Measurements from ENCODE around the gene APRT.
"Not testable (repeated sequence)": the region's sequence is repeated elsewhere in the genome, so short reads cannot be mapped to it uniquely, and the experiment has no call there.

Gene APRT

GRCh38 chr16:88778271-88778525, 33.5 kb downstream of the APRT start:
- no peak for DNase-seq (ENCODE audit: extremely low spot score, insufficient read length, low read depth)
- no peak for FAIRE-seq

DNA sequence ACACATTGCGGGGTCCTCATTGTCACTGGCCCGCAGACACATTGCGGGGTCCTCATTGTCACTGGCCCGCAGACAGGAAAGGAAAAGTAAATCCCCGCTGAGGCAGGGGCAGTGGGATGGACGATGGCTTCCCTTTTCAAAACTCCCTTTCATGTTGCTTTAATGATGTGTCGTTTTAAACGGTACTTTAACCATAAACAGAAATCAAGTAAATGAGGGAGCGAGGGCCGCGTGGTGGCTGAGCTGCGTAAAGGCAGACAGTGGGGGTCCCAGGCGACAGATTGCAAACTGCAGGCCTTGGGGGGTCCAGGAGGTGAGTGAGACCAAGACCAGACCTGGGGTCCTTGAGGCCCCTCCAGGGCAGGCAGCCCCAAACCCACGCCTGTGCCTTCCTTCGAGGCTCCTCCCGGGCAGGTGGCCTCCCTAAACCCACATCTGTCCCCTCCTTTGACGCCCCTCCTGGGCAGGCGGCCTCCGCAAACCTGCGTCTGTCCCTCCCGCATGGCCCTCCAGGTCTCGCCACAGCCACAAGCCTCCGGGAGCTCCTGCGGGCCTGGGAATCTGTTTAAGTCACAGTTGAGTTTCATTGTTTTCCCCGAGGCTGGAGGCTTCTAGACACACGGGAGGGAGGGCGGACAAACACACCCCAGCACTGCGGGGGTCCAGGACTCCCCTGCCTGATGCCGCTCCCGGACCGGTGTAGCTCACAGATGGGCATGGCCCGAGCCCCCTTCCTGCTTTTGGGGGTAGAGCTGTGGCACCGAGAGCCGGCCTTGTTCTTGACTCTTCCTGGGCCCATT, 34.1 kb downstream of the APRT start:
- FAIRE-seq, result no peak
- no peak for DNase-seq (ENCODE audit: extremely low spot score, insufficient read length, low read depth)

DNA sequence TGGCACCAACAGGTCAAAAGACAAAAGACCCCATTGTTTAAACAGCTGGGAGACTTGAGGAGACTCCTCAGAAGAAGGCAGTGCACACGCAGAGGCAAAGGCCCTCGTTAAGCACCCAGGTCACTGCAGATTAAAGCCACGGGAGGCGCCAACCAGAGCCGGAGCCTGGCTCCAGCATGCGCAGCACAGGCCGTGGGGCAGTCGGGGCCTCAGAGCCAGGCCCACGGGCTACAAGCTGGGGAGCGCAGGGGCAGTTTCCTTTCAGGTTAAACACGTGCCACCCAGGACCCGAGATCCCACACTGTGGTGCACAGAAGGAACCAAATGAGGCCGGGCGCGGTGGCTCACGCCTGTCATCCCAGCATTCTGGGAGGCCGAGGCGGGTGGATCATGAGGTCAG, 35.9 kb downstream of the APRT start:
- no peak for FAIRE-seq
- no peak for DNase-seq (ENCODE audit: extremely low spot score, insufficient read length, low read depth)

DNA sequence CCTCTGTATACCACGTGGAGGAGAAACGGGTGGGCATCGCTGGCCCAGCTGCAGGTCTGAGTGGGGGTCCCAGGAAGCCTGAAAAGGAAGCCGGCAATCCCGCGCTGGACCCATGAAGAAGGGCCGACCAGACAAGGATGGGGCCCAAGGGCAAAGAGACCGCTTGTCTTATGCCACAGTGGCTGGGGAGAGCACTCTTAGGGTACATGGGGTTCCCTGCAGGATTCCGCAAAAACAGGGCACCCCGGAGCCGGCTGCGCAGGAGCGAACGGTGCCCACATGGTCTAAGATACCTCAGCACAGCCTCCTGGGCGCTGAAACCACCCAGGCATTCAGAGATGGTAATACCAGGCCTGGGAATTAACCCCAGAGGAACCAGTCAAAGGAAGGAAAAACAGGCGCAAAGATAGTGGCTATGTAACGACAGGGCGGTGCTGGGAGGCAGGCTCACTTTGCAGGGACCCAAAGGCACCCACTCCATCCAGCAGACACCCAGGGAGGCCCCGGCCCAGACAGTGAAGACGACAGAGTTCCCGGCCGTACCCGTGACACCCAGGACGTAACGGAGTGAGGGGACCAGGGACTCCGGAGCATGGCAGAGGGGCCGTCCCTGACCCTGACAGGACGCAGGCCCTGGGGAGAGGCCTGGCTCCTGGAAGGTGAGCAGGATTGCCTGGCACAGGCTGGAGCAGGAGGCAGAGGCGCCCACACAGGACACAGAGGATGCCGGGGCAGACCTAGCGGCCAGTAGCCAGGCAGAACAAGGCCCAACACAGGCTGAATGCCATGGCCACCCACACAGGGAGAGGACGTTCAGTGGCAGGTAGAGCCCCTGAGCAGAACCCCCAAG, 37.0 kb downstream of the APRT start:
- no peak for DNase-seq (ENCODE audit: extremely low spot score, insufficient read length, low read depth)
- no peak for FAIRE-seq

DNA sequence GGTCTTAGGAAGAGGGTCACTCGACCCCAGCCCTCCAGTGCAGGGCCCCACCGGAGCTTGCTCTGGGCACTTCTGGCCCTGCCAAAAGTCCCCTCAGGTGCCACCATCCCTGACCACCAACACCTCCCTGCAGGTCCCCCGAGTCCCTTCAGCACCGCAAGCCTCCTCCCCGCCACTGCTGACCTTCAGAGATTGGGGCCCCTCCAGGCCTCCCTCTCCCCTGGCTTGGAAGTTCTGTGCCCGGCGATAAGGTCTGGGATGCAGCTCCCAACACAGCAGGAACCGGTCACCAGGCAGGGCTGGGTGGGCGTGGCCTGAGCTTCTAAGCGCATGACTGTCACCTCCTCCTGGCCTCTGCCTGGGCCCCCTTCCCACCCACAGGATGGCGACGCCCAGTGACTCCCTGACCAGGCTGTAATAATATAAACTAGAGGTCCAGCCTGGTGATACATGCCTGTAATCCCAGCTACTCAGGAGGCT, 37.9 kb downstream of the APRT start:
- DNase-seq (ENCODE audit: extremely low spot score, insufficient read length, low read depth), result no peak
- FAIRE-seq, result no peak

GRCh38 chr16:88772871-88773811, 38.6 kb downstream of the APRT start:
- FAIRE-seq, result no peak
- no peak for DNase-seq (ENCODE audit: extremely low spot score, insufficient read length, low read depth)

- FAIRE-seq; DNase-seq (ENCODE audit: extremely low spot score, insufficient read length, low read depth): not testable (repeated sequence)
Observed at GRCh38 chr16:88771781-88772180, 39.9 kb downstream of the APRT start.

GRCh38 chr16:88771294-88771772, 40.4 kb downstream of the APRT start:
- FAIRE-seq (no peak), DNase-seq (ENCODE audit: extremely low spot score, insufficient read length, low read depth) (no peak)

- DNase-seq (ENCODE audit: extremely low spot score, insufficient read length, low read depth) (no peak), FAIRE-seq (no peak)
Observed at GRCh38 chr16:88770461-88771293, 41.1 kb downstream of the APRT start.

DNA sequence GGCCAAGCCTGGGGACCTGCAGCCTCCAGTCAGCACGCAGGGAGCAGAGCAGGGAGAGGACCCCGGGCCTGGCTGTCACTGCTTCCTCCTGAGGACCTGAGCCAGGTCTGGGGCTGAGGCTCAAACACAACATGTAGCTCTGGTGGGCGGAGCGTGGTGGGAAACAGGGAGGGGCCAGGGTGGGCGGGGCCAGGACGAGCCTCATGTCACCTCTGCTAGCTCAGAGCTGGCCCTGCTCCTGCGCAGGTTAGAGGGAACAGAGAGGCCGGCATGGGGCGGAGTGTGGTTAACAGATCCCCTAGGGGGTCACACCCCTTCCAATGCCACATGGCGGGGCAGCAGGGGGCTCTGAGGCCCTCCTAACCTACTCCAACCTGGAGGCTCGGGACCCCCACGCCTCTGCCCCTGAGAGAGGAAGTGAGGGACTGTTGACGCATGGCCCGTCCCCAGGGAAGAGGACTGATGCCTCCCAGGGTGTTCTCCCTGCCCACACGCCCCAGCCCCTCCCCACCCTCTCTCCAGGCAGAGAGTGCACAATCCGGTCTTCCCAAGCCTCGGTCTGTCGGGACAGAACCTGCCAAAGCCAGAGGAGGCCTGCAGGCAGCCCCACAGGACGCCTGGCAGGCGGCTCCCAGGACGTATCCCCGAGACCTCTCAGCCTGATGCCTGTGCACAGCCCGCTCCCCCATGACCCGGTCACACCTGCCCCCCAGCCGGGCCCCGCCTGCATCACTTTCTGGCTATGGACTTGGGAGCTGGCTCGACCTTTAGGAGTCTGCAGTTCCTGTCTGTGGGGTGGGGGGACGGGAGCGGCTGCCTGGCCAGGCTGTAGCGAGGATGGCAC, 41.9 kb downstream of the APRT start:
- FAIRE-seq (peak; percentile 65), DNase-seq (ENCODE audit: extremely low spot score, insufficient read length, low read depth) (no peak)

DNA sequence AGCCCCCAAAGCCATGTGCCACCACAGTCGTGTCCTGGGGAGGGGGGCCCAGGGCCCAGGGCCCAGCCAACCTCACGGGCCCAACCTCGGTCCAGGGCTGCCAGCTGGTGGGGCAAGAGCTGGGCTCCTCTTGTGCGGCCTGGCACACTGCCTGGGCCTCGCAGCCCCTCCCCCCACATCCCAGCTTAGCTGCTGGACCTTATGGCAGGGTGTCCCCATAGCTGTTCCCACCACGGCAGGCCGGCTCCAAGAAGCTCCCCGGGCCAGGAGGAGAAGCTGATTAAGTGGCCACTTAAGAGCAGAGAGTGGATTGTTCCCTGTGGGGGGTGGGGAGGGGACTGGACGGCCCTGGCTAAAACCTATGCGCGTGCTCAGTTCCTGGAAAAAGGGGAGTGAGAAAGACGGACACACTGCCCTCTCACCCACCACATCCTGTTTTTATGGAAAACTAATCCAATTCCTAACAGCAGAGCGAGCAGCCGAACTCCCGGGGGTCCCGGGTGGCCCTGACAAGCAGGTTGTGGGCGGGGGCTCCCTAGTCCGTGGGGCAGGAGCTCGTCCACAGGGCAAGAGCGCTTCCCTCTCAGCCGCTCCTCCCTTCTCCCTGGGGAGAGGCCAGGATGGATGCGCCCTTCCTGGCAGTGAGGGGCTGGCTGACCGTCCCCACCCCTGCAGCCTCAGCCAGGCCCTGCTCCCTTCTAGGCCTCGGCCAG, 43.5 kb downstream of the APRT start:
- DNase-seq (ENCODE audit: extremely low spot score, insufficient read length, low read depth), result no peak

GRCh38 chr16:88767546-88768070, 44.1 kb downstream of the APRT start:
- DNase-seq (ENCODE audit: extremely low spot score, insufficient read length, low read depth) (no peak), FAIRE-seq (no peak)

More for the DNA sequence above, 43.5 kb downstream of the APRT start:
- no peak for FAIRE-seq

- FAIRE-seq, result no peak
- no peak for DNase-seq (ENCODE audit: extremely low spot score, insufficient read length, low read depth)
Observed at GRCh38 chr16:88766975-88767374, 44.8 kb downstream of the APRT start.

- DNase-seq (ENCODE audit: extremely low spot score, insufficient read length, low read depth), result no peak
- no peak for FAIRE-seq
Observed at GRCh38 chr16:88764913-88765349, 46.8 kb downstream of the APRT start.

DNA sequence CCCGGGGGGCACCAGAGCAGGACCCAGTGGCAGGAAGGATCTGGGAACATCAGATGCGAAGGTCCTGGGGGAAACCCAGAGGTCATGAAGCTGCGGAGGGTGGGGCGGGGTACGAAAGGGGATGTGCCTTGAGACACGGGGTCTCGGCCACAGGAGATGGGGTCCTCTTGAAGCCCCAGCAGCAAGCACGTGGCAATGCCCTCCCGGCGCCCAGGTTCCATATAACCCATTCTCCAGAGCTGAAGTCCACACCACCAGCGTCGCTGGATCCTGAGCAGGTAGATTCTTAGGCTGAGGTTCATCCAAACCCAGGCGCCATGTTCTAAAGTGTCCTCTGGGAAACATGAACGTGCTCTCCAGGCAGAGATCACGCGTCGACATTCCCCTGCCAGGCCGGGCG, 47.6 kb downstream of the APRT start:
- FAIRE-seq, result no peak
- no peak for DNase-seq (ENCODE audit: extremely low spot score, insufficient read length, low read depth)

GRCh38 chr16:88763502-88764053, 48.1 kb downstream of the APRT start:
- no peak for DNase-seq (ENCODE audit: extremely low spot score, insufficient read length, low read depth)
- no peak for FAIRE-seq

GRCh38 chr16:88762941-88763340, 48.8 kb downstream of the APRT start:
- FAIRE-seq, result no peak
- DNase-seq (ENCODE audit: extremely low spot score, insufficient read length, low read depth), result no peak
